Left ventricle myocardium inferior (tissue), 1 donor: Measurements from ENCODE around the gene ZFHX3. TPM values are rescaled to one million over a fixed set of nuclear protein-coding genes. Genes with fewer than 3 reads are reported as not detected.

ENCODE experiments used
- DNase-seq: peaks from one replicate; pipeline ENCODE4 v3.0.0-alpha.2; 2020
- H3K27ac ChIP-seq: fragments of 200-600 bp; replicated peaks from 2 replicates; pipeline ENCODE4 v1.8.0; 2021
- H3K27me3 ChIP-seq: fragments of 200-600 bp; 2 replicates; pipeline ENCODE4 v1.8.0; 2021; ENCODE audit warnings: low read depth
- H3K36me3 ChIP-seq: fragments of 200-600 bp; 2 replicates; pipeline ENCODE4 v1.8.0; 2021
- H3K4me1 ChIP-seq: fragments of 200-600 bp; 2 replicates; pipeline ENCODE4 v1.8.0; 2021
- H3K4me3 ChIP-seq: fragments of 200-600 bp; 2 replicates; pipeline ENCODE4 v1.8.0; 2021; ENCODE audit warnings: mild to moderate bottlenecking, moderate library complexity
- H3K9me3 ChIP-seq: fragments of 200-600 bp; replicated peaks from 2 replicates; pipeline ENCODE4 v1.8.0; 2021
- intact Hi-C: fragments of 100-400 bp; cut with micrococcal nuclease; formaldehyde crosslinking; loops from one replicate; pipeline ENCODE4 v1.11.0; 2022
- total RNA-seq: library from RNA; stranded (reverse); fragmentation: NEBNext Ultra II Directional; extraction: Animal tissue kit (Norgen Biotek cat#: 25700); gene quantifications from one replicate; pipeline ENCODE4 v1.2.1, GENCODE V29; 2021
- TF ChIP-seq, protein P1 (sequence below): fragments of 200-600 bp; IDR thresholded peaks from 2 replicates; pipeline ENCODE4 v1.8.0; 2021; ENCODE audit warnings: antibody characterized with exemption, mild to moderate bottlenecking, borderline replicate concordance
- donor health status: DM: no; HTN: yes; CAD: no; lungs with severe emphysema.

The ZFHX3 gene
- total RNA-seq, 1 donor from 2014 or later, result 9.6 TPM

GRCh38 chr16:73043828-73044467, 4.0 kb downstream of the ZFHX3 start:
- Histone ChIP-seq H3K4me1 (peaks cover 77% of the 10 kb centered on the region), H3K36me3 (no peaks in the 10 kb centered on the region), H3K4me3 (no peak overlapping the region), H3K9me3 (no peaks in the 10 kb centered on the region), H3K27me3 (no peaks in the 10 kb centered on the region), H3K27ac (peak overlapping the region; percentile 58)
- no peak for DNase-seq
- intact Hi-C loops, result no loop called here
- TF ChIP-seq, protein P1, sequence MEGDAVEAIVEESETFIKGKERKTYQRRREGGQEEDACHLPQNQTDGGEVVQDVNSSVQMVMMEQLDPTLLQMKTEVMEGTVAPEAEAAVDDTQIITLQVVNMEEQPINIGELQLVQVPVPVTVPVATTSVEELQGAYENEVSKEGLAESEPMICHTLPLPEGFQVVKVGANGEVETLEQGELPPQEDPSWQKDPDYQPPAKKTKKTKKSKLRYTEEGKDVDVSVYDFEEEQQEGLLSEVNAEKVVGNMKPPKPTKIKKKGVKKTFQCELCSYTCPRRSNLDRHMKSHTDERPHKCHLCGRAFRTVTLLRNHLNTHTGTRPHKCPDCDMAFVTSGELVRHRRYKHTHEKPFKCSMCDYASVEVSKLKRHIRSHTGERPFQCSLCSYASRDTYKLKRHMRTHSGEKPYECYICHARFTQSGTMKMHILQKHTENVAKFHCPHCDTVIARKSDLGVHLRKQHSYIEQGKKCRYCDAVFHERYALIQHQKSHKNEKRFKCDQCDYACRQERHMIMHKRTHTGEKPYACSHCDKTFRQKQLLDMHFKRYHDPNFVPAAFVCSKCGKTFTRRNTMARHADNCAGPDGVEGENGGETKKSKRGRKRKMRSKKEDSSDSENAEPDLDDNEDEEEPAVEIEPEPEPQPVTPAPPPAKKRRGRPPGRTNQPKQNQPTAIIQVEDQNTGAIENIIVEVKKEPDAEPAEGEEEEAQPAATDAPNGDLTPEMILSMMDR, result no peak

DNA sequence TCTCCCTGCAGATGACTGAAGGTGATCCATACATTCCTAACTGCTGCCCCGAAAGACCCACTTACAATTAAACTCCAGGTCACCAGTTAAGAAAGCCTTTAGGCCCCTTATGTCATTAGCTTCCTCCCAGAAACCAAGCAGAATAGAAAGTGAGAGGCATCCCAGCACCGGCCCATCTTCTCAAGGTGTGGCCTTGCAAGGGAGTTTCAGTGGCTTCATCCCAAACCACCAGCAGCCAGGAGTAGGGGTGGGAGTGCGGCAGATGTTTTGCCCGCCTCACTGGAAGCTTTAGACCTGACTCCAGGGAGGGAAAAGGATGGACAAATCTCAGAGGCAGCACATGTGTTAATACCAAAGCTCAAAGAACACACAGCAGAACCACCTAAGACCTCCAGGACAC, 5.1 kb downstream of the ZFHX3 start:
- H3K4me1 ChIP-seq, result peaks cover 75% of the 10 kb centered on the region
- no peak overlapping the region for H3K4me3 ChIP-seq
- no peaks in the 10 kb centered on the region for H3K36me3 ChIP-seq
- no peak for DNase-seq
- intact Hi-C loops, result no loop called here
- no peaks in the 10 kb centered on the region for H3K27me3 ChIP-seq
- H3K27ac ChIP-seq, result peak overlapping the region; percentile 58
- no peaks in the 10 kb centered on the region for H3K9me3 ChIP-seq
- TF ChIP-seq, protein P1, result no peak

GRCh38 chr16:73041676-73042075, 6.3 kb downstream of the ZFHX3 start:
- H3K27ac ChIP-seq, result no peak overlapping the region
- DNase-seq, result no peak
- H3K4me3 ChIP-seq, result no peak overlapping the region
- TF ChIP-seq, protein P1, result no peak
- H3K4me1 ChIP-seq, result peaks cover 75% of the 10 kb centered on the region
- intact Hi-C loops, result no loop called here
- H3K9me3 ChIP-seq, result no peaks in the 10 kb centered on the region
- no peaks in the 10 kb centered on the region for H3K36me3 ChIP-seq
- no peaks in the 10 kb centered on the region for H3K27me3 ChIP-seq

- TF ChIP-seq, protein P1, result no peak
- Histone ChIP-seq H3K4me1 (peaks cover 75% of the 10 kb centered on the region), H3K27me3 (no peaks in the 10 kb centered on the region), H3K9me3 (no peaks in the 10 kb centered on the region), H3K4me3 (no peak overlapping the region), H3K36me3 (no peaks in the 10 kb centered on the region), H3K27ac (peak overlapping the region; percentile 7)
- no peak for DNase-seq
- intact Hi-C loops, result no loop called here
These were observed 7.1 kb downstream of the ZFHX3 start for GRCh38 chr16:73040735-73041402.

GRCh38 chr16:73040136-73040535, 7.8 kb downstream of the ZFHX3 start:
- Histone ChIP-seq H3K9me3 (no peaks in the 10 kb centered on the region), H3K36me3 (no peaks in the 10 kb centered on the region), H3K27me3 (no peaks in the 10 kb centered on the region), H3K4me3 (no peak overlapping the region), H3K27ac (no peak overlapping the region), H3K4me1 (peaks cover 79% of the 10 kb centered on the region)
- no peak for DNase-seq
- intact Hi-C loops, result no loop called here
- TF ChIP-seq, protein P1, result no peak
